ENCODE data around the gene METRNL.

METRNL gene

DNA sequence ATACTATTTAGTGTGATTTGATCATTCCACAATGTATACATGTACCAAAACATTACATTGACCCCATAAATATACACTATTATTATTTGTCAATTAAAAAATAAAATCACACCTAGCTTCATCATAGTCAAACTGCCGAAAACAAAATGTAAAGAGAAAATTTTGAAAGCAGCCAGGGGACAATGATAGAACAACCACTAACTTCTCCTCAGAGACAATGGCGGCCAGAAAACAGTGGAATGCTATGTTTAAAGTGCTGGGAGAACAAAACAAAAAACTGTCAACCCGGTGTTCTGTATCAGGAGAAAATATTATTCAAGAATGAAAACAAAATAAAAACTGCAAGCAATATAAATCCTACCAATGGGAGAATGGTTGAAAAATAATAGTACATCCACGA is 63.2 kb downstream of the METRNL start:
- no peak for DNase-seq (ENCODE audit: low read depth)

DNA sequence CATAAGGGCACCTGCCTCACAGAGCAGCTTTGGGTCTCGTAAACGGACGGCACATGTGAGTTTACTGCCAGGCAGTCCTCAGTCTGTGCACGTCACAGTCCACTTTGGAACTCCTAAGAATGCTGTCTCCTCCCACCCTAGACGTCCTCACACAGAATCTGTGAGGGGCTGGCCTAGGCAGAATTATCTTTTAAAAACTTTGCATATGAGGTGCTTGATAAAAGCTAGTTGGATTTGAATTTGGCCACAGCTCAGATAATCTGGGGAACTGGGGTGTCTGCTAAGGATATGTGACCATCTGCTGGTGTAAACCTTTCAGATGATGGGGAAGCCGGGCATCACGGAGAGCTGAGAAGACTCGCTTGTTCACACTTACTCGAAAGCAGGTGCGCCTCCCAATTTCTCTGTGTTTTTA is 64.4 kb downstream of the METRNL start:
- DNase-seq (ENCODE audit: low read depth), result no peak

Data from iris pigment epithelial cell (primary cell).